Measurements from ENCODE around the gene SMYD3.

- TF ChIP-seq POLR2A (IDR thresholded peaks at IDR 0.05) (no peak), CTCF (IDR thresholded peaks at IDR 0.05) (no peak)
These were observed 741.7 kb downstream of the SMYD3 start for GRCh38 chr1:245765230-245766000.
